Activated CD4-positive, alpha-beta memory T cell treated with anti-CD3 and anti-CD28 coated beads, Interleukin-2, amount 10 ng/mL, durations not matched to agents 7 days and 5 days (primary cell): ENCODE measurements around the gene TNFAIP3. TPM values are rescaled to one million over a fixed set of nuclear protein-coding genes. Genes with fewer than 3 reads are reported as not detected.

Experiments used
- CTCF ChIA-PET: fragments of 350-600 bp; sonication (Branson Sonifier 250); formaldehyde crosslinking; loops from one replicate; lab custom pipeline; 2021; ENCODE audit warnings: antibody characterized with exemption, inconsistent platforms; lab: Charles Lee
- POLR2A ChIA-PET: fragments of 350-600 bp; sonication (Branson Sonifier 250); formaldehyde crosslinking; loops from one replicate; lab custom pipeline; 2021; ENCODE audit warnings: antibody characterized with exemption; lab: Charles Lee
- DNase-seq: peaks from one replicate; pipeline ENCODE4 v3.0.0-alpha.2; 2020
- H3K27ac Mint-ChIP-seq: one replicate; pipeline ENCODE4 v1.8.0; 2021; ENCODE audit warnings: mild to moderate bottlenecking, mixed read lengths
- H3K27me3 Mint-ChIP-seq: one replicate; pipeline ENCODE4 v1.8.0; 2021; ENCODE audit warnings: mixed read lengths
- H3K36me3 Mint-ChIP-seq: one replicate; pipeline ENCODE4 v1.8.0; 2021; ENCODE audit warnings: low read depth, mixed read lengths
- H3K4me1 Mint-ChIP-seq: one replicate; pipeline ENCODE4 v1.8.0; 2021; ENCODE audit warnings: mixed read lengths
- H3K4me3 Mint-ChIP-seq: one replicate; pipeline ENCODE4 v1.8.0; 2021; ENCODE audit warnings: mild to moderate bottlenecking, mixed read lengths
- H3K9me3 Mint-ChIP-seq: one replicate; pipeline ENCODE4 v1.8.0; 2021; ENCODE audit warnings: mixed read lengths
- total RNA-seq, 2 experiments: library from RNA; stranded (reverse); gene quantifications; one replicate each; pipeline ENCODE4 v1.2.3, GENCODE V29; 2021

Gene TNFAIP3
- total RNA-seq, 2 experiments from 2014 or later: 143 to 144 TPM

- ChIA-PET CTCF (interaction anchor here (0.6 to 2.8 kb wide), 5 partner anchors 13 to 190 kb away, joined by 3 to 11 read pairs (median 4); no protein-coding TSS in a partner anchor), POLR2A (interaction anchor here (1.4 to 4.1 kb wide), 4 partner anchors 21 to 57 kb away, joined by 5 to 28 read pairs (median 6); partner anchors contain the start of gene TNFAIP3)
- Mint-ChIP-seq H3K27ac (no peak overlapping the region), H3K27me3 (no peaks in the 10 kb centered on the region), H3K4me1 (peaks cover 33% of the 10 kb centered on the region), H3K4me3 (no peak overlapping the region), H3K36me3 (peaks cover 3% of the 10 kb centered on the region), H3K9me3 (no peaks in the 10 kb centered on the region)
- DNase-seq: no peak
Measured at GRCh38 chr6:137926207-137926731, 59.2 kb downstream of the TNFAIP3 start.

GRCh38 chr6:137926985-137927384 lies 59.9 kb downstream of the TNFAIP3 start:
- Mint-ChIP-seq H3K27ac (peak overlapping the region; percentile 49), H3K4me3 (no peak overlapping the region), H3K27me3 (no peaks in the 10 kb centered on the region), H3K4me1 (peaks cover 33% of the 10 kb centered on the region), H3K36me3 (peaks cover 3% of the 10 kb centered on the region), H3K9me3 (no peaks in the 10 kb centered on the region)
- POLR2A ChIA-PET: interaction anchor here (1.4 to 4.1 kb wide), 4 partner anchors 21 to 58 kb away, joined by 5 to 28 read pairs (median 6); partner anchors contain the start of gene TNFAIP3
- CTCF ChIA-PET: interaction anchor here (0.8 to 2.8 kb wide), 5 partner anchors 12 to 59 kb away, joined by 3 to 11 read pairs (median 4); no protein-coding TSS in a partner anchor
- no peak for DNase-seq

- Mint-ChIP-seq H3K36me3 (peaks cover 3% of the 10 kb centered on the region), H3K4me3 (peak overlapping the region; percentile 2), H3K27me3 (no peaks in the 10 kb centered on the region), H3K9me3 (no peaks in the 10 kb centered on the region), H3K4me1 (peaks cover 33% of the 10 kb centered on the region), H3K27ac (peak overlapping the region; percentile 67)
- CTCF ChIA-PET: interaction anchor here (0.8 to 2.8 kb wide), 6 partner anchors 13 to 60 kb away, joined by 3 to 11 read pairs (median 4); no protein-coding TSS in a partner anchor
- peak; percentile 80 for DNase-seq
- POLR2A ChIA-PET: interaction anchor here (1.0 to 4.1 kb wide), 8 partner anchors 12 to 220 kb away, joined by 3 to 28 read pairs (median 5); partner anchors contain the start of gene TNFAIP3
Measured at GRCh38 chr6:137927777-137928218, 60.7 kb downstream of the TNFAIP3 start.

GRCh38 chr6:137928286-137928685 lies 61.2 kb downstream of the TNFAIP3 start:
- Mint-ChIP-seq H3K9me3 (no peaks in the 10 kb centered on the region), H3K27ac (peak overlapping the region; percentile 67), H3K4me3 (no peak overlapping the region), H3K27me3 (no peaks in the 10 kb centered on the region), H3K4me1 (peaks cover 33% of the 10 kb centered on the region), H3K36me3 (peaks cover 3% of the 10 kb centered on the region)
- CTCF ChIA-PET: interaction anchor here (0.8 to 2.8 kb wide), 6 partner anchors 12 to 60 kb away, joined by 3 to 11 read pairs (median 4); no protein-coding TSS in a partner anchor
- POLR2A ChIA-PET: interaction anchor here (1.0 to 4.1 kb wide), 6 partner anchors 11 to 220 kb away, joined by 3 to 28 read pairs (median 4); partner anchors contain the start of gene TNFAIP3
- DNase-seq: no peak

GRCh38 chr6:137931849-137932465 lies 64.9 kb downstream of the TNFAIP3 start:
- H3K9me3 Mint-ChIP-seq: peaks cover 6% of the 10 kb centered on the region
- no peak overlapping the region for H3K4me3 Mint-ChIP-seq
- ChIA-PET CTCF (no interaction called here), POLR2A (interaction anchor here (1.0 kb wide), 1 partner anchor 11 kb away, joined by 3 read pairs; no protein-coding TSS in a partner anchor)
- no peak overlapping the region for H3K27ac Mint-ChIP-seq
- peaks cover 12% of the 10 kb centered on the region for H3K36me3 Mint-ChIP-seq
- H3K4me1 Mint-ChIP-seq: peaks cover 21% of the 10 kb centered on the region
- H3K27me3 Mint-ChIP-seq: no peaks in the 10 kb centered on the region
- no peak for DNase-seq

Other genes with a start within 250 kb of the TNFAIP3 start
- 10 to 100 TPM; 18.0 to 19.0 TPM for gene PERP, start 240.2 kb downstream of the TNFAIP3 start, total RNA-seq